Mucosa of descending colon (tissue), 3 donors: ENCODE data around the gene MUC4. TPM values are rescaled to one million over a fixed set of nuclear protein-coding genes. Genes with fewer than 3 reads are reported as not detected.
"Not testable (repeated sequence)": the region's sequence is repeated elsewhere in the genome, so short reads cannot be mapped to it uniquely, and the experiment has no call there.

ENCODE experiments used
- ATAC-seq: fragments of 200-7000 bp; cut with Tn5 transposase; one replicate; pipeline ENCODE4 v1.9.1; 2020; ENCODE audit warnings: mild to moderate bottlenecking, moderate library complexity
- DNase-seq, 3 donors: peaks; one replicate each; pipeline ENCODE4 v3.0.0-alpha.2; 2020
- H3K36me3 ChIP-seq: fragments of 200-600 bp; one replicate; pipeline ENCODE4 v1.8.0; 2021; ENCODE audit warnings: low read depth, mild to moderate bottlenecking
- H3K4me1 ChIP-seq: fragments of 200-600 bp; one replicate; pipeline ENCODE4 v1.8.0; 2021; ENCODE audit warnings: low read depth, mild to moderate bottlenecking
- H3K4me3 ChIP-seq: fragments of 200-600 bp; one replicate; pipeline ENCODE4 v1.8.0; 2021; ENCODE audit warnings: mild to moderate bottlenecking
- H3K9me3 ChIP-seq: fragments of 200-600 bp; one replicate; pipeline ENCODE4 v1.8.0; 2021; ENCODE audit warnings: mild to moderate bottlenecking
- CTCF ChIP-seq: fragments of 200-600 bp; IDR thresholded peaks from one replicate; pipeline ENCODE4 v1.8.0; 2022; ENCODE audit warnings: antibody characterized with exemption, mild to moderate bottlenecking
- intact Hi-C, 2 donors: fragments of 100-400 bp; cut with DNase I in 1 of 2; cut with micrococcal nuclease in 1 of 2; formaldehyde crosslinking; loops; one replicate each; pipeline versions ENCODE4 v1.11.0 to v1.11.1; 2022; cut with DNase I, micrococcal nuclease
- total RNA-seq, 3 donors: library from RNA; stranded (reverse); fragmentation: NEBNext Ultra II Directional in 2 of 3; extraction: Animal tissue kit (Norgen Biotek cat#: 25700) in 2 of 3; gene quantifications; one replicate each; pipeline versions ENCODE4 v1.2.1 to v1.2.4, GENCODE V29; 2021 to 2023
- donor health status: DM: no; HTN: no; CAD: no; lungs with moderate emphysema.
- donor health status: DM: no; HTN: no; CAD: no.
- donor health status: DM: no; HTN: yes; CAD: no.

MUC4 gene
- total RNA-seq, 3 donors from 2014 or later: 170 to 415 (median 318) TPM

- no peak overlapping the region for H3K4me3 ChIP-seq
- intact Hi-C loops: no loop called here
- no peak for DNase-seq
Observed at GRCh38 chr3:195736866-195737490, 74.8 kb downstream of the MUC4 start.

DNA sequence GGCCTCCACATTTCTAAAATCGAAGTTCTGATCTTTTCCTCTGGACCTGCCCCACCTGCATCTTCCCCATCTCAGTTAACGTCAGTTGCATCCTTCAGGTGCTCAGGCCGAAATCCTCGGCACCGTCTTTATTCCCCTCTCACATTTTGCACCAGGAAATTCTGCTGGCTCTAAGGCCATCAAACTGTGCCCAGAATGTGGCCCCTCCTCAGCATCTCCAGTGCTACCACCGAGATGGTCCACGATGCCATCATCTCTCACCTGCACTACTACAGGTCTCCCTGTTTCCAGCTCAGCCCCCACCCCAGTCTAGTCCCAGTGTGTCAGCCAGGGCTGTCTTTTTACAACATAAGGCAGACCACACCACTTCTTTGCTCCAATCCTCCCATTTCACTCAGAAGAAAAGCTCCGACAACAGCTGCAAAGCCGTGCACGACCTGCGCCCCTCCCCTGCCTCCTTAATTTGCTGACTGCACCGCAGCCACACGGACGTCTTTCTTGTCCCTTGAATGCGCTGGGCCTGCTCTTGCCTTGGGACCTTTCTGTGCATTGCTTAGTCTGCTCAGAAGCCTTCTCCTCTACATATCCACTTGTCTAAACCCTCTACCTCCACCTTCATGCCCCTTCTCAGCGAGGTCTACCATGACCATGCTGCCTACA, 76.6 kb downstream of the MUC4 start:
- ATAC-seq: no peak
- H3K9me3 ChIP-seq: no peaks in the 10 kb centered on the region

More at GRCh38 chr3:195736866-195737490, 74.8 kb downstream of the MUC4 start:
- ATAC-seq: no peak
- no peak for TF ChIP-seq CTCF
- Histone ChIP-seq H3K36me3 (no peaks in the 10 kb centered on the region), H3K9me3 (no peaks in the 10 kb centered on the region), H3K4me1 (no peaks in the 10 kb centered on the region)

DNA sequence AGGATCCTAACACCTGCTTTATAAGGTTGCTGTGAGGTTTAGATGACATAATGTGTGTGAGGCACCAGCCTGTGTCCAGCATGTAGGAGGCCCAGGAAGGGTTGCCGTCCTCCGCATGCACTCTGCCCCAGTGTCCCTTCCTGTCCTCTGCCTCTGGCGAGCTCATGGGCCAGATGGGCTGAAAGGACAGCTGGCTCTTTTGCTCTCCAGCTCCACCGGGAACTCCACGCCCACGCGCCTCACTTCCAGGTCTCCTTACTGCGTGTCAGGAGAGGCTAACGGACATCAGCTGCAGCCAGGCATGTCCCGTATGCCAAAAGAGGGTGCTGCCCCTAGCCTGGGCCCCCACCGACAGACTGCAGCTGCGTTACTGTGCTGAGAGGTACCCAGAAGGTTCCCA, 78.8 kb downstream of the MUC4 start:
- no peaks in the 10 kb centered on the region for H3K9me3 ChIP-seq
- TF ChIP-seq CTCF: no peak
- ATAC-seq (peak; percentile 6), DNase-seq (no peak)
- peaks cover 8% of the 10 kb centered on the region for H3K4me1 ChIP-seq
- H3K4me3 ChIP-seq: no peak overlapping the region
- no peaks in the 10 kb centered on the region for H3K36me3 ChIP-seq
- intact Hi-C loops: no loop called here

More for the DNA sequence above, 76.6 kb downstream of the MUC4 start:
- no peaks in the 10 kb centered on the region for H3K4me1 ChIP-seq
- no peak overlapping the region for H3K4me3 ChIP-seq
- no peaks in the 10 kb centered on the region for H3K36me3 ChIP-seq
- no peak for DNase-seq
- intact Hi-C loops: no loop called here
- TF ChIP-seq CTCF: no peak

DNA sequence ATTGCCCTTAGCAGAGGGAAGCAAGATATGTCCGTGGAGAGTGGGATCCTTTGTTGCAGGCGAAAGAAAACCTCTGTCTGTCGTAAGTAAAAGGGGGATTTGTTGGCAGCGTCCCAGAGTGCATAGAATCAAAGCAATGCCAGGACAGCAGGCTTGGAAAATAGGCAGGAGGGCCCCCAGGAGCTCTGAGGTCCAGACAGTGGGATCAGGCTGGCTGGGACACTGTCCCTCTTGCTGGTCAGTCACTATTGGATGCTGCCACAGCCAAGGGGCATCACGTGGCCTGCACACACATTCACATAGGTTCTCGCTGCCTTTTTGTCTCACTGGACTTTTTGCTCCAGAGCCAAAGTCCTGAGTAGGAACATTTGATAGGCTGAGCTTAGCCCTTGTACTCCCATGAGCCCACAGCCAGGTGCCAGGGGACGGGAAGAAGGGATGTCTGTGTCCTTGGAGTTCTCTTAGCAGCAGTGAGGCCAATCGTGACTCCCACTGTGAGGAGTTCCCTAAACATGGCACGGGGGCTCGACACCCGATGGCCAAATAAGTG, 80.3 kb downstream of the MUC4 start:
- no peak for TF ChIP-seq CTCF
- no peaks in the 10 kb centered on the region for H3K9me3 ChIP-seq
- no peak for ATAC-seq
- intact Hi-C loops: no loop called here
- H3K4me3 ChIP-seq: no peak overlapping the region
- DNase-seq: no peak
- peaks cover 13% of the 10 kb centered on the region for H3K4me1 ChIP-seq
- H3K36me3 ChIP-seq: no peaks in the 10 kb centered on the region

- intact Hi-C loops: no loop called here
- Histone ChIP-seq H3K4me1 (peaks cover 13% of the 10 kb centered on the region), H3K36me3 (no peaks in the 10 kb centered on the region), H3K9me3 (no peaks in the 10 kb centered on the region), H3K4me3 (no peak overlapping the region)
- DNase-seq: no peak
- TF ChIP-seq CTCF: no peak
- no peak for ATAC-seq
Observed at GRCh38 chr3:195729476-195730251, 82.1 kb downstream of the MUC4 start.

- peaks cover 13% of the 10 kb centered on the region for H3K4me1 ChIP-seq
- H3K36me3 ChIP-seq, H3K9me3 ChIP-seq, DNase-seq, H3K4me3 ChIP-seq, intact Hi-C loops: not testable (repeated sequence)
- ATAC-seq: peak; percentile 62
Observed at GRCh38 chr3:195728789-195729188, 82.9 kb downstream of the MUC4 start.
